ENCODE results near the gene CCL4L2.
"Not testable (repeated sequence)": the region's sequence is repeated elsewhere in the genome, so short reads cannot be mapped to it uniquely, and the experiment has no call there.

The CCL4L2 gene

GRCh38 chr17:36222967-36223366 lies 12.1 kb downstream of the CCL4L2 start:
- not testable (repeated sequence) for DNase-seq

- DNase-seq = not testable (repeated sequence)
Observed at GRCh38 chr17:36229644-36230043, 18.8 kb downstream of the CCL4L2 start.

GRCh38 chr17:36242046-36242445 lies 31.2 kb downstream of the CCL4L2 start:
- not testable (repeated sequence) for DNase-seq

All from femur (tissue), 1 donor.